Neuron (in vitro differentiated cells): Measurements from ENCODE around the gene INF2.
"Not testable (repeated sequence)": the region's sequence is repeated elsewhere in the genome, so short reads cannot be mapped to it uniquely, and the experiment has no call there.

Source experiments
- H2AFZ ChIP-seq: one replicate; pipeline ENCODE4 v1.6.1; 2013; ENCODE audit warnings: low read depth, mild to moderate bottlenecking, inconsistent platforms, low read length, moderate library complexity
- H3K27me3 ChIP-seq: one replicate; pipeline ENCODE4 v1.6.1; 2013; ENCODE audit warnings: low read length; ENCODE audit not compliant: insufficient read depth
- H3K36me3 ChIP-seq: one replicate; pipeline ENCODE4 v1.6.1; 2013; ENCODE audit warnings: low read length; ENCODE audit not compliant: insufficient read depth
- H3K4me1 ChIP-seq: one replicate; pipeline ENCODE4 v1.6.1; 2013; ENCODE audit warnings: low read length; ENCODE audit not compliant: insufficient read depth
- H3K4me3 ChIP-seq: 2 replicates; pipeline ENCODE4 v1.5.1; 2013; ENCODE audit warnings: mild to moderate bottlenecking, low read length, moderate library complexity
- H3K9me3 ChIP-seq: one replicate; pipeline ENCODE4 v1.6.1; 2013; ENCODE audit warnings: low read length

INF2 gene

DNA sequence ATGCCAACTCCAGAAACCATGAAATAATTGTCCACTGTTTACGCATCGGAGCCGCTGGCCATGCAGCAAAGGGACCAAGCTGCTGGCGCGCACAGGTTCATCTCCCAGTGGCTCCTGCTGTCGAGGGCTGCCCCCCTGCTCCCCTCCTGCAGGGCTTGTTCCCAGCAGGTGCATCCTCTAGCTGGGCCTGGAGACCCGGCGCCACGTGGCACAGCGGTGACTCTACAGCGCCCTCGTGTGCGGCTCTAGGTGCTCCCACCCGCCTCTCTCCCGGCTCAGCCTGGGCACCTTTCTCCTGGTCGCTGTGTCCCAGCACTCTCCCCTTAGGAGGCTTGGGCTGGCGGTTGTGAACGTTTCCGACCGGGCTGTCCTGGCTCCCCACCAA, 37.5 kb upstream of the INF2 start:
- Histone ChIP-seq H2AFZ (no peak overlapping the region), H3K4me3 (no peak overlapping the region), H3K36me3 (no peaks in the 10 kb centered on the region), H3K27me3 (no peaks in the 10 kb centered on the region), H3K9me3 (peaks cover 10% of the 10 kb centered on the region), H3K4me1 (peaks cover 3% of the 10 kb centered on the region)

DNA sequence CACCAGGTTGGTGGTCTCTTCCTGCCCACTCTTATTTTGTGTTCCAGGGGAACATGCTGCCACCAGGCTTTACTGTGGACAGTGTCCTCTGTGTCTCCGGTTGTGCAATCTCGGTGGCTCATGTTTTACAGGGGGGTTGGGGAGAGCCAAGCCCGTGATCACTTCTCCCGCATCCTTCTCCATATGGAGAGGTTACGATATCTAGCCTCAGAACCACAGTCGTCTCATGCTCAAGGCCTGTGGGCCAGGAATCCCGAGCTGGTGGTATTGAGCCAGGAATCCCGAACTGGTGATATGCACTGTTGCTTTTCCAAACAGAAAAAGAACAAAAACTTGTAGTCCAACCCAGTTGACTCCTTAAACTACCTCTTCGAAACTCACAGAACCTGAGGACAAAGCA, 37.0 kb upstream of the INF2 start:
- H3K4me1 ChIP-seq, result peaks cover 3% of the 10 kb centered on the region
- H3K9me3 ChIP-seq, result peaks cover 10% of the 10 kb centered on the region
- no peak overlapping the region for H3K4me3 ChIP-seq
- no peak overlapping the region for H2AFZ ChIP-seq
- no peaks in the 10 kb centered on the region for H3K36me3 ChIP-seq
- no peaks in the 10 kb centered on the region for H3K27me3 ChIP-seq

DNA sequence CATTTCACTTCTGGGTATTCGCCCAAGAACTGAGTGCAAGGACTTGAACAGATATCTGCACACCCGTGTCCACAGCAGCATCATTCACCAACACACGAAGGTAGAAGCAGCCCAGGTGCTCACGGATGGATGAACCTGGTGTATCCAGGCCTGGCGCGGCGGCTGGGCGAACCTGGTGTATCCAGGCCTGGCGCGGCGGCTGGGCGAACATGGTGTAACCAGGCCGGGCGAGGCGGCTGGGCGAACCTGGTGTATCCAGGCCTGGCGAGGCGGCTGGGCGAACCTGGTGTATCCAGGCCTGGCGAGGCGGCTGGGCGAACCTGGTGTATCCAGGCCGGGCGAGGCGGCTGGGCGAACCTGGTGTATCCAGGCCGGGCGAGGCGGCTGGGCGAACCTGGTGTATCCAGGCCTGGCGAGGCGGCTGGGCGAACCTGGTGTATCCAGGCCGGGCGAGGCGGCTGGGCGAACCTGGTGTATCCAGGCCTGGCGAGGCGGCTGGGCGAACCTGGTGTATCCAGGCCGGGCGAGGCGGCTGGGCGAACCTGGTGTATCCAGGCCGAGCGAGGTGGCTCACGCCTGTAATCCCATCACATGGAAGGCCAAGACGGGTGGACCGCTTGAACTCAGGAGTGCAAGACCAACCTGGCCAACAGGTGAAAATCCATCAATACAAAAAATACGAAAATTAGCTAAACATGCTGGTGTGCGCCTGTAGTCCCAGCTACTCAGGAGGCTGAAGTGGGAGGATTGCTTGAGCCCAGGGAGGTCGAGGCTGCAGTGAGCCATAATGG, 36.1 kb upstream of the INF2 start:
- not testable (repeated sequence) for H3K4me3 ChIP-seq, H3K27me3 ChIP-seq, H3K4me1 ChIP-seq, H2AFZ ChIP-seq, H3K36me3 ChIP-seq, H3K9me3 ChIP-seq

DNA sequence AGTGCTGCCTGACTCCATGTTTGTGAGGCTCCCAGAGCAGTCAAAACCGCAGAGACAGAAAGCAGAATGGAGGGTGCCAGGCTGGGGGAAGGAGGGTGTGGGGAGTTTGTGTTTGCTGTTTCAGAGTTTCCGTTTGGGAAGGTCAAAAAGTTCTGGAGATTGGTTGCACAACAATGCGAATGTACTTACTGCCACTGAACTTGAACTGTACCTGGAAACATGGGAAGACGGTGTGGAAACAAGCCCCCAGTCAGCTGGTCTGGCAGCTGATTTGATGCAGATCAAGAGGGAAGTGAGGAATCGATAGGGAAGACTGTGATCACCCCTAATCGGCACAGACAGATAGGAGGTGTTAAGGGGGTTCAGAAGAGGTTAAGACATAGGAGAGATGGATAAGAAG, 35.3 kb upstream of the INF2 start:
- Histone ChIP-seq H2AFZ (no peak overlapping the region), H3K4me3 (no peak overlapping the region)

DNA sequence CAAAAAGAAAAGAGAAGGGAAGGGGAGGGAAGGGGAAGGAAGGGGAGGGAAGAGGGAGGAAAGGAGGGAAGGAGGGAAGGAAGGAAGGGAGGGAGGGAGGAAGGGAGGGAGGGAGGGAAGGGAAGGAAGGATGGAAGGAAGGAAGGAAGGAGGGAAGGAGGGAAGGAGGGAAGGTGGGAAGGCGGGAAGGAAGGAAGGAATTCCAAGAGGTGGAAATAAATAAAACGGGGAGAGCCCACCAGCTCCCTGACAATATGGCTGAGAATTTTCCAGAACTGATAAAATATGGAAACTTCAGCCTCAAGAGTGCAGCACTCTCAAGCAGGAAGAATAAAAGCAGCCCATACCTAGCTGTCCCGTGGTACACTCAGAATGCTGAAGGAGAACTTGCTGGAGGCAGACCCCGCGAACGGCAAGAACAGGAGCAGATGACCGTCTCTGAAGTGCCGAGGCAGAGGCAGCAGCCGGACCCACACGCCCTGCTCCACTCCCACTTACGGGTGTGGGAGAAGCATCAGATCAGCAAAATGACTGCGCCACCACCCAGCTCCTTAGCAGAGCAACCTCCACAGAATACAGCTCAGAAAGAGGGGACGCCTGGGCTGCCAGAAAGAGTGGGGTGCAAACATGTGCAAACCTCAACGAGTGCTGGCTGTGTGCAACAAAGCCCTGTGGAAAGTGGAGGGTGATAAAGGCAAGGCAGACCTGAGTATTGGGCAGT, 34.1 kb upstream of the INF2 start:
- no peaks in the 10 kb centered on the region for H3K36me3 ChIP-seq
- peaks cover 10% of the 10 kb centered on the region for H3K9me3 ChIP-seq
- no peaks in the 10 kb centered on the region for H3K4me1 ChIP-seq
- H2AFZ ChIP-seq, result no peak overlapping the region
- H3K4me3 ChIP-seq, result no peak overlapping the region
- no peaks in the 10 kb centered on the region for H3K27me3 ChIP-seq

More for the DNA sequence above, 35.3 kb upstream of the INF2 start:
- no peaks in the 10 kb centered on the region for H3K36me3 ChIP-seq
- H3K27me3 ChIP-seq, result no peaks in the 10 kb centered on the region
- H3K4me1 ChIP-seq, result peaks cover 3% of the 10 kb centered on the region
- H3K9me3 ChIP-seq, result peaks cover 10% of the 10 kb centered on the region

DNA sequence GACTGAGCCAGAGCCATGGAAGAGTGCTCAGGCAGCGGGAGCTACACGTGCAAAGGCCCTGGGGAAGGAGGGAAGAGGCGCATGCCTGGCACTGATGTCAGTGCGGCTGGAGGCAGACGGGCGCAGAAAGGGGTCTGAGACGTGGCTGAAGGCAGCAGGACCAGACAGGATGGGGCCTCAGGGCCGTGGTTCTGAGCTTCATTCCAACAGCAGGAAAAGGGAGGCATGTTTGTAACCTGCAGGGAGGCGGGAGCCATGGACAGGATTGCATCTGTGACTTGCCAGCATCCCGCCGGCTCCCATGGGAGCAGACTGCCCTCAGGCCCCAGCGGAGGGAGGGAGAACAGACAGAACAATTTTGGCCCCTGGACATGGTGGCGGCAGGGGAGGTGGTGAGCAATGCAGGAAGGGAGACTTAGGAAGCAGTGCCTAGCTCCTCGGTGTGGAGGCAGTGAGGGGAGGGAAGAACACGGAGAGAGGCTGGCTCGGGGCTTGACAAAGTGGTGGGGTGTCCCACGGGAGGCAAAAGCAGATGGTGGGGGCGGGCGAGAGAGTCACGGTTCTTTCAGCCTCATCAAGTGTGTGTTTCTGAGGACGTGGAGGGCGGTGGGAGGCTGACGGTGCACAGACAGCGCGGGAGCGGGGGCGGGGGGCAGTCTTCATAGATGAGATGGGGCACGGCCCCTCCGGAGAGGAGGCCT, 33.3 kb upstream of the INF2 start:
- H3K4me3 ChIP-seq, result no peak overlapping the region
- no peaks in the 10 kb centered on the region for H3K36me3 ChIP-seq
- no peaks in the 10 kb centered on the region for H3K27me3 ChIP-seq
- peaks cover 12% of the 10 kb centered on the region for H3K9me3 ChIP-seq
- H2AFZ ChIP-seq, result no peak overlapping the region
- no peaks in the 10 kb centered on the region for H3K4me1 ChIP-seq

DNA sequence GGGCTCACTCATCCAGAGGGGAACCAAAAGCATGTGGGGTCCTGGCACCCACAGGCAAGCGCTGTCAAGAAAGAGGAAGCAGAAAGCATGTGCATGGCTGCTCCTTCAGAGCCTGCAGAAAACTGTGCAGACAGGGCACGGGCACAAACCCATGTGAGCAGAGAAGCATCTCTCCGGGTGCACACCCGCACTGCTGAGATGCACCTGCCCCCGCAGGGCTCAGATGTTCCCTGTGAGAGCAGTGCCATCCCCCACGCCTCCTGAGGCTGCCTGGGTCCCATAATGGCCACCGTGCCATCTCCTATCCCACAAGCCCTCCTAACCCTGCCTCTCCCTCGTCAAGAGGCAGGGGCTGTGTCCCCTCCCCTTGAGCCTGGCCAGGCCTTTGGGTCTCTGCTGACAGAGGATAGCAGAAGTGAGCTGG, 32.3 kb upstream of the INF2 start:
- Histone ChIP-seq H2AFZ (no peak overlapping the region), H3K36me3 (no peaks in the 10 kb centered on the region), H3K4me3 (no peak overlapping the region), H3K9me3 (peaks cover 13% of the 10 kb centered on the region), H3K27me3 (no peaks in the 10 kb centered on the region), H3K4me1 (no peaks in the 10 kb centered on the region)

DNA sequence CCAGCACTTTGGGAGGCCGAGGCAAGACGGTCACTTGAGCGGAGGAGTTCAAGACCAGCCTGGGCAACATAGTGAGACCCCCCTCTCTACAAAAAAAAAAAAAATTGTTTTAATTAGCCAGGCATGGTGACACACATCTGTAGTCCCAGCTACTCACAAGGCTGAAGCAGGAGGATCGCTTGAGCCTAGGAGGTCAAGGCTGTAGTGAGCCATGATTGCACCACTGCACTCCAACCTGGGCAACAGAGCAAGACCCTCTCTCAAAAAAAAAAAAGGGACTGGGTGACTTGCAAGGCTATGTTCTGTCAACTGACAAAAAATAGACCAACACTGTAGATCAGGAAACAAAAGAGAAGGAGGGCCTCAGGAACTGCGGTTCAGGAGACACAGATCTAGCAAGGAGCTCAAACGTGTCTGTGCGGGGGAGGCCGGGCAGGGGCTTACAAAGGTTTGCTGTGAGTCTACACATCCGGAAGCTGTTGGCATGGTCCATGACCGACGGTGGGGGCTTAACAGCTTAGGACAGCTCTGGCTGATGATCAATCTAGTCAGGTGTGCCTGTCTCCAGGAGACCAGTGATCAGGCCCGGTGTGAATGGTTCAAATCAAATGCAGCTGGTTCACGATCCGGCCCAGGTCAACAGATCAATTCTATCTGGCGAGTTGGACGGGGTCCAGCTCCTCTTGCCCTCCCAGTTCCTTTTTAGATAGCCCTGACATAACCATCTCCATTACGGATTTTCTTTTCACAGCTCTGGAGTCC, 31.7 kb upstream of the INF2 start:
- H3K36me3 ChIP-seq, result no peaks in the 10 kb centered on the region
- no peak overlapping the region for H3K4me3 ChIP-seq
- H3K9me3 ChIP-seq, result peaks cover 8% of the 10 kb centered on the region
- no peak overlapping the region for H2AFZ ChIP-seq
- H3K4me1 ChIP-seq, result no peaks in the 10 kb centered on the region
- H3K27me3 ChIP-seq, result no peaks in the 10 kb centered on the region

DNA sequence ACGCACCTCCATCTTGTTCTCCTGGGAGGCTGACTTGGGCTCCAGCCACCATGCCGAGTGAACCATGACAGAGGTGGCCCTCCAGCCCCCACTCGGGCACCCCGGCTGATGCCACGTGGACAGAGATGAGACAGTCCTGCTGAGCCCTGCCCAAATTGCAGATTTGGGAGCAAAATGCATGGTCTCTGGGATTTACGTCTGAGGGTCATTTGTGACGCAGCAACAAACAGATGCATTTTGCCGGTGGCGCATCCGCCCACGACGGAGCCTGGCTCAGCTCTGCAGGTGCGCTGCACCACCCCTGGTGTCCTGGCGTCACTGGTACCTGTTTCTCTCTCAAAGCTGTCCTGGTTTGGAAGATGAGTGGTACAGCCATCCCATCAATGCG, 31.1 kb upstream of the INF2 start:
- Histone ChIP-seq H3K4me3 (no peak overlapping the region), H3K27me3 (no peaks in the 10 kb centered on the region), H3K36me3 (no peaks in the 10 kb centered on the region), H2AFZ (no peak overlapping the region), H3K4me1 (no peaks in the 10 kb centered on the region), H3K9me3 (peaks cover 7% of the 10 kb centered on the region)

DNA sequence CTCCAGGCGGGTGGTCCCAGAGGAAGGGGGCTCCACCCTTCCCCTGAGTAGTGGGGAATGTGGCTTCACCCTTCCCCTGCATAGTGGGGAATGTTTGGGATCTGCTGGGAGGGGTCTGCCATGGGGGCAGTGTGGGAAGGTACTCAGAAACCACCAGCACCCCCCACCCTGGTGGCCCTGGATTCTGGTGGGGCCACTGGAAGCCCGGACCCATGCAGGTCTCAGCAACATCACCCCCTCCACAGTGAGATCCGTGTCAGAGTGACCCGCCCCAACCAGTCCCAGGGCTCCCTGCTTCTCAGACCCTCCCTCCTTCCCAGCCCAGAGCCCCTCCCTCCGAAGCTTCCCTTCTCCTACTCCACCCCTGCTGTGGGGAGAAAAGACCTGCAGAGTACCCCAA, 30.3 kb upstream of the INF2 start:
- no peaks in the 10 kb centered on the region for H3K4me1 ChIP-seq
- H3K27me3 ChIP-seq, result no peaks in the 10 kb centered on the region
- no peak overlapping the region for H3K4me3 ChIP-seq
- H3K36me3 ChIP-seq, result no peaks in the 10 kb centered on the region
- H2AFZ ChIP-seq, result no peak overlapping the region
- peaks cover 4% of the 10 kb centered on the region for H3K9me3 ChIP-seq

DNA sequence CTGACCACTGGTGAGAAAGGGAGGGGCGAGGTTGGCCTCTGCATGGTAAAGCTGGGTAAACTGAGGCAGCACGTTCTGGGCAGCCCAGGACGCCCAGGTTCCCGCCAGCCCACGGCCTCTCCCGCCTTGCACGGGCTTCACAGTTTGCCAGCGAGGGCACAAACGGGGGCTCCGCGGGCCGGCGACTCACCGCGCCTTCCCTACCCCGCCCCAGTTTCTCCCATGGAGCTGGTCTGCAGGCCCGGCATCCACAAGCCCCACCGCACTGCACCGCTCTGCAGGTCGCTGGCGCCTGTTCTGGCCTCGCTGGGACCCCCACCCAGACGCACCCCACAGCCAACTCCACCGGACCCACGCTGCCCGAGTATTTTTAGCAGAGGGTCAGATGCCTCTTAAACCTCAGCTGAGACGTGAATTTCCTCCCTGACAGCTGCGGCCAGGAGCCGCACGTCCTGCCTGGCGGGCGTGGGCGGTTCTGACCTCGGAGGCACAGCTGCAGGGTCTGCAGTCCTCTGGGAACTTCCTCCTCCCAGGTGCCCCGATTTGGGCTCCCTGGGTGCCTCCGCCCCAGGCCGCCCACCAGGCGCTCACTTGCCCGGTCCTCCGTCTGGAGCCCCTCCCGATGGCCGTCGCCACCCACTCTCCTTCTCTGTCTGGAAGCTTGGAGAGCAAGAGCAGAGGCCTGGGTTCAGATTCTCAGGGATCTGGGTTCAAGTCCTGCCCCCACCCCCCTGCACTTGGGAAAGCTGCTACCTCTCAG, 29.5 kb upstream of the INF2 start:
- H3K9me3 ChIP-seq, result peaks cover 3% of the 10 kb centered on the region
- H3K4me3 ChIP-seq, result no peak overlapping the region
- H3K4me1 ChIP-seq, result no peaks in the 10 kb centered on the region
- no peak overlapping the region for H2AFZ ChIP-seq
- H3K36me3 ChIP-seq, result no peaks in the 10 kb centered on the region
- H3K27me3 ChIP-seq, result no peaks in the 10 kb centered on the region

DNA sequence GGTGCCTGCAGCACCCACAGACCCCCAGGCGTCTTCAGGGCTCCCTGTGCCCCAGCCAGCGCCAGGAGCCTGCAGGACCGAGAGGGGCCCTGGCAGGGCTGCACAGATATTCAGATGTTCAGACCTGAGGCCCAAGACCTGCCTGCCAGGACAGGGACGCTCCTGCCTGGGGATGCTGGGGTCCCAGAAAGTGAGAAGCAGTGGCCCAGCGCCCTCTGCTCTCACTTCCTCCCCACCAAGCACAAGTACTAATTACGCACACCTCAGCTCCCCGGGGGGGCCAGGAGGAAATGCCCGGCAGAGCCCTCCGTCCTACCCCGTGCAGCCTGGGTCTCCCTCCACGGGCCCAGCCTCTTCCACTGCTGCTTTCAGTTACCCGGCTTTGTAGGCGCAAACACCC, 28.8 kb upstream of the INF2 start:
- Histone ChIP-seq H3K27me3 (no peaks in the 10 kb centered on the region), H3K4me1 (peaks cover 6% of the 10 kb centered on the region), H2AFZ (no peak overlapping the region), H3K9me3 (peaks cover 3% of the 10 kb centered on the region), H3K4me3 (no peak overlapping the region), H3K36me3 (no peaks in the 10 kb centered on the region)
